K562 (cell line): ENCODE results near the gene CISD3. TPM values are rescaled to one million over a fixed set of nuclear protein-coding genes. Genes with fewer than 3 reads are reported as not detected.

ENCODE experiments used
- CC2D1A ChIP-seq: fragments of 450-650 bp; IDR thresholded peaks from 2 replicates; pipeline ENCODE4 v1.6.1; 2017; ENCODE audit warnings: mild to moderate bottlenecking
- HCFC1 ChIP-seq: IDR thresholded peaks from 2 replicates; pipeline ENCODE4 v1.6.1; 2012; ENCODE audit warnings: low read depth, low read length, improper control_type of control experiment
- HOXB6 ChIP-seq: fragments of 250-450 bp; sonication (Bioruptor Pico); IDR thresholded peaks from 2 replicates; pipeline ENCODE4 v1.5.1; 2022; ENCODE audit warnings: mild to moderate bottlenecking, borderline replicate concordance
- MAFK ChIP-seq: IDR thresholded peaks from 2 replicates; pipeline ENCODE4 v1.6.1; 2011; ENCODE audit warnings: low read length, improper control_type of control experiment
- POLR2H ChIP-seq: IDR thresholded peaks from 2 replicates; pipeline ENCODE4 v1.6.1; 2016; ENCODE audit warnings: missing genetic modification characterization, low read depth, mild to moderate bottlenecking, control low read depth, missing compliant biosample characterization, moderate library complexity
- POLR3G ChIP-seq: IDR thresholded peaks from 2 replicates; pipeline ENCODE4 v1.6.1; 2011; ENCODE audit not compliant: insufficient read length, insufficient replicate concordance; ENCODE audit errors: extremely low read depth
- RFX5 ChIP-seq: IDR thresholded peaks from 2 replicates; pipeline ENCODE4 v1.6.1; 2011; ENCODE audit warnings: low read depth, mild to moderate bottlenecking, improper control_type of control experiment, low read length
- RUNX1 ChIP-seq: sonication (generic); IDR thresholded peaks from 2 replicates; pipeline ENCODE4 v1.6.1; 2016; ENCODE audit warnings: antibody characterized with exemption, low read depth
- SMAD3 ChIP-seq: fragments of 450-650 bp; formaldehyde crosslinking; conservative IDR thresholded peaks from 2 replicates; pipeline ENCODE4 v1.4.0; 2020; ENCODE audit warnings: mild to moderate bottlenecking
- SMAD4 ChIP-seq: fragments of 250-450 bp; sonication (Bioruptor Pico); conservative IDR thresholded peaks from 2 replicates; pipeline ENCODE4 v1.8.0; 2021; ENCODE audit warnings: inconsistent platforms, mild to moderate bottlenecking, moderate library complexity
- XRCC3 ChIP-seq: fragments of 450-650 bp; IDR thresholded peaks from 2 replicates; pipeline ENCODE4 v1.6.1; 2017; ENCODE audit warnings: mild to moderate bottlenecking, moderate library complexity
- ZBTB7A ChIP-seq: IDR thresholded peaks from 2 replicates; pipeline ENCODE4 v1.6.1; 2011; ENCODE audit warnings: low read depth, mild to moderate bottlenecking, low read length, moderate library complexity, borderline replicate concordance; ENCODE audit not compliant: control insufficient read depth
- ZNF174 ChIP-seq: fragments of 250-450 bp; sonication (Bioruptor Pico); IDR thresholded peaks from 2 replicates; pipeline ENCODE4 v1.4.0; 2020; ENCODE audit warnings: mild to moderate bottlenecking
- ZNF444 ChIP-seq: fragments of 250-450 bp; sonication (Bioruptor Pico); IDR thresholded peaks from 2 replicates; pipeline ENCODE4 v1.4.0; 2020; ENCODE audit warnings: mild to moderate bottlenecking, moderate library complexity
- polyA plus RNA-seq, 8 experiments: library from polyadenylated mRNA; depleted of rRNA in 4 of 8; stranded (reverse) in 5 of 8; unstranded in 3 of 8; fragments of >200 nt; fragmentation: Nextera tagmentation in 2 of 8; fragmentation: Illumina TruSeq in 1 of 8; extraction: Ambion mirVana in 2 of 8; extraction: Trizol in 1 of 8; gene quantifications; 2 replicates each; pipeline versions ENCODE4 v1.2.1 to v1.2.3, GENCODE V29; 2011 to 2014; ENCODE audit warnings: inconsistent platforms in 1 of 8, missing spikeins in 1 of 8
- total RNA-seq, 7 experiments: library from RNA; depleted of rRNA in 6 of 7; stranded (reverse); fragments of >200 nt in 6 of 7; fragmentation: Illumina TruSeq in 2 of 7; extraction: Trizol in 2 of 7; gene quantifications; 2 replicates each; pipeline versions ENCODE4 v1.2.1 to v1.2.3, GENCODE V29; 2011 to 2021; ENCODE audit warnings: low replicate concordance in 1 of 7
- TF ChIP-seq, protein P1 (sequence below): sonication (generic); formaldehyde crosslinking; IDR thresholded peaks from 2 replicates; pipeline ENCODE4 v1.8.1; 2022; ENCODE audit warnings: missing genetic modification reagents
- TF ChIP-seq, protein P2 (sequence below): sonication (generic); formaldehyde crosslinking; IDR thresholded peaks from 2 replicates; pipeline ENCODE4 v1.8.0; 2022; ENCODE audit warnings: mild to moderate bottlenecking, missing genetic modification reagents
- TF ChIP-seq, protein P3 (sequence below), 2 experiments: IDR thresholded peaks; 2 replicates each; pipeline ENCODE4 v1.6.1; 2011; ENCODE audit warnings: borderline replicate concordance in 1 of 2, control low read depth in 1 of 2, low read depth in 1 of 2, low read length in 1 of 2, mild to moderate bottlenecking in 1 of 2, mixed read lengths in 1 of 2, moderate library complexity in 1 of 2; ENCODE audit not compliant: insufficient read depth in 1 of 2, insufficient read length in 1 of 2, poor library complexity in 1 of 2, severe bottlenecking in 1 of 2; ENCODE audit errors: extremely low read depth in 1 of 2
- TF ChIP-seq, protein P4 (sequence below): fragments of 150-350 bp; conservative IDR thresholded peaks from 2 replicates; pipeline ENCODE4 v1.6.1; 2014; ENCODE audit warnings: low read length
- TF ChIP-seq, protein P5 (sequence below): fragments of 450-650 bp; IDR thresholded peaks from 2 replicates; pipeline ENCODE4 v1.7.0; 2016; ENCODE audit warnings: borderline replicate concordance

CISD3 gene
- total and polyA plus RNA-seq, 9 of the 15 experiments (the other 6 are each of a cell fraction or from before 2014, with no cell fraction given): 5.0 to 60.7 (median 15.7) TPM

DNA sequence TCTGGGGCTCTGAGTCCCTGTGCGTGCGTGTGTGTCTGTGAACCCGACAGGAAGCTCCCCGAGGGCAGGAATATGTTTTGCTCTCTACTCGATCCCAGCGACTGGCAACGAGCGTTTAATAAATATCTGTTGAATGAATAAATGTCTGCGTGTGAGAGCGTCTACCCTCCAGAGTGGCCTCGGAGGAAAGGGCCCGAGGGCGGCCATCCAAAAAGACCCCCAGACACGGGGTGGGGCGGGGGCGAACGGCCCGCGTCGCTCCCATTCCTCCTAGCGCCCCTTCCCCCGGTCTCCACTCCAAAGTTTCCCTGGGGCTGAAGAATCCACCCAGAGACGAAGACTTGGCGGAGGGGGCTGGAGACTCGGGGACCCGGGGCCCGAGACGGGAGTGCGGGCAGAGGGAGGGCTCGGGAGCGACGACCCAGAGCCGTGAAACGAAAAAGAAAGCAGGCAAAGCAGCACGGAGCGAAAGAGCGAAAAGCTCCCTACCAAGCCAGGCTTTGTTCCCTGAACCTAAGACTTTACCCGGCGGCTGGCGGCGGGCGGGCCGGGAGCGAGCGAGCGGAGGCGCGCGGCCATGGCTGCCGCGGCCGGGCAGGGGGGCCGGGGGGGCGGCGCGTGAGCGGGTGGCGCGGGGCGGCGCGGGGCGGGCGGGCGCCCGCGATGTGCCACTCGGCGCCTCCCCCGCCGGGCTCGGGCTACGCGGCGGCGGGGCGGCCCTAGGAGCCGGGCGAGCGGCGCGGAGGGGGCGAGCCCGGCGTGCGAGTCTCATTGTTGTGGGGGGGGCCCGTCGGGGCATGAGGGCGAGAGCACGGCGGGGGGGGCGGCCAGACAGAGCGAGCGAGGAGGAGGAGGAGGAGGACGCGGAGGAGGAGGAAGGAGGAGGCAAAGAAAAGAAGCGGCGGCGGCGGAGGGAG, 25.3 kb upstream of the CISD3 start, which contains the start of gene MLLT6 (continued):
- TF ChIP-seq POLR2H (tag) (peak; percentile 35; the same call in 1 of the 2 replicates), POLR3G (no peak), RFX5 (no peak), HOXB6 (no peak), ZNF174 (no peak), RUNX1 (no peak), SMAD4 (CRISPR knock-in tag) (peak; percentile 58; the same call in 1 of the 2 replicates), SMAD3 (CRISPR knock-in tag) (no peak), XRCC3 (no peak), ZBTB7A (0 out of 2 replicates have a peak, but pooled peaks have one; percentile 23), HCFC1 (peak; percentile 25; the same call in 1 of the 2 replicates), ZNF444 (CRISPR knock-in tag) (no peak), CC2D1A (no peak), MAFK (no peak)
- TF ChIP-seq, protein P1, sequence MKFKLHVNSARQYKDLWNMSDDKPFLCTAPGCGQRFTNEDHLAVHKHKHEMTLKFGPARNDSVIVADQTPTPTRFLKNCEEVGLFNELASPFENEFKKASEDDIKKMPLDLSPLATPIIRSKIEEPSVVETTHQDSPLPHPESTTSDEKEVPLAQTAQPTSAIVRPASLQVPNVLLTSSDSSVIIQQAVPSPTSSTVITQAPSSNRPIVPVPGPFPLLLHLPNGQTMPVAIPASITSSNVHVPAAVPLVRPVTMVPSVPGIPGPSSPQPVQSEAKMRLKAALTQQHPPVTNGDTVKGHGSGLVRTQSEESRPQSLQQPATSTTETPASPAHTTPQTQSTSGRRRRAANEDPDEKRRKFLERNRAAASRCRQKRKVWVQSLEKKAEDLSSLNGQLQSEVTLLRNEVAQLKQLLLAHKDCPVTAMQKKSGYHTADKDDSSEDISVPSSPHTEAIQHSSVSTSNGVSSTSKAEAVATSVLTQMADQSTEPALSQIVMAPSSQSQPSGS (CRISPR knock-in tag): no peak
- TF ChIP-seq, protein P2, sequence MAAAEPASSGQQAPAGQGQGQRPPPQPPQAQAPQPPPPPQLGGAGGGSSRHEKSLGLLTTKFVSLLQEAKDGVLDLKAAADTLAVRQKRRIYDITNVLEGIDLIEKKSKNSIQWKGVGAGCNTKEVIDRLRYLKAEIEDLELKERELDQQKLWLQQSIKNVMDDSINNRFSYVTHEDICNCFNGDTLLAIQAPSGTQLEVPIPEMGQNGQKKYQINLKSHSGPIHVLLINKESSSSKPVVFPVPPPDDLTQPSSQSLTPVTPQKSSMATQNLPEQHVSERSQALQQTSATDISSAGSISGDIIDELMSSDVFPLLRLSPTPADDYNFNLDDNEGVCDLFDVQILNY (CRISPR knock-in tag): no peak
- TF ChIP-seq, protein P3, sequence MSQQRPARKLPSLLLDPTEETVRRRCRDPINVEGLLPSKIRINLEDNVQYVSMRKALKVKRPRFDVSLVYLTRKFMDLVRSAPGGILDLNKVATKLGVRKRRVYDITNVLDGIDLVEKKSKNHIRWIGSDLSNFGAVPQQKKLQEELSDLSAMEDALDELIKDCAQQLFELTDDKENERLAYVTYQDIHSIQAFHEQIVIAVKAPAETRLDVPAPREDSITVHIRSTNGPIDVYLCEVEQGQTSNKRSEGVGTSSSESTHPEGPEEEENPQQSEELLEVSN (IDR thresholded peaks at IDR 0.05; ENCODE audit: borderline replicate concordance in 1 of 2, extremely low read depth in 1 of 2, insufficient read depth in 1 of 2, insufficient read length in 1 of 2, low read depth in 1 of 2, low read length in 1 of 2, poor library complexity in 1 of 2, severe bottlenecking in 1 of 2): peak in 1 of 2 experiments; percentile 8
- TF ChIP-seq, protein P4, sequence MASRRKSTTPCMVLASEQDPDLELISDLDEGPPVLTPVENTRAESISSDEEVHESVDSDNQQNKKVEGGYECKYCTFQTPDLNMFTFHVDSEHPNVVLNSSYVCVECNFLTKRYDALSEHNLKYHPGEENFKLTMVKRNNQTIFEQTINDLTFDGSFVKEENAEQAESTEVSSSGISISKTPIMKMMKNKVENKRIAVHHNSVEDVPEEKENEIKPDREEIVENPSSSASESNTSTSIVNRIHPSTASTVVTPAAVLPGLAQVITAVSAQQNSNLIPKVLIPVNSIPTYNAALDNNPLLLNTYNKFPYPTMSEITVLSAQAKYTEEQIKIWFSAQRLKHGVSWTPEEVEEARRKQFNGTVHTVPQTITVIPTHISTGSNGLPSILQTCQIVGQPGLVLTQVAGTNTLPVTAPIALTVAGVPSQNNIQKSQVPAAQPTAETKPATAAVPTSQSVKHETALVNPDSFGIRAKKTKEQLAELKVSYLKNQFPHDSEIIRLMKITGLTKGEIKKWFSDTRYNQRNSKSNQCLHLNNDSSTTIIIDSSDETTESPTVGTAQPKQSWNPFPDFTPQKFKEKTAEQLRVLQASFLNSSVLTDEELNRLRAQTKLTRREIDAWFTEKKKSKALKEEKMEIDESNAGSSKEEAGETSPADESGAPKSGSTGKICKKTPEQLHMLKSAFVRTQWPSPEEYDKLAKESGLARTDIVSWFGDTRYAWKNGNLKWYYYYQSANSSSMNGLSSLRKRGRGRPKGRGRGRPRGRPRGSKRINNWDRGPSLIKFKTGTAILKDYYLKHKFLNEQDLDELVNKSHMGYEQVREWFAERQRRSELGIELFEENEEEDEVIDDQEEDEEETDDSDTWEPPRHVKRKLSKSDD: no peak
- TF ChIP-seq, protein P5, sequence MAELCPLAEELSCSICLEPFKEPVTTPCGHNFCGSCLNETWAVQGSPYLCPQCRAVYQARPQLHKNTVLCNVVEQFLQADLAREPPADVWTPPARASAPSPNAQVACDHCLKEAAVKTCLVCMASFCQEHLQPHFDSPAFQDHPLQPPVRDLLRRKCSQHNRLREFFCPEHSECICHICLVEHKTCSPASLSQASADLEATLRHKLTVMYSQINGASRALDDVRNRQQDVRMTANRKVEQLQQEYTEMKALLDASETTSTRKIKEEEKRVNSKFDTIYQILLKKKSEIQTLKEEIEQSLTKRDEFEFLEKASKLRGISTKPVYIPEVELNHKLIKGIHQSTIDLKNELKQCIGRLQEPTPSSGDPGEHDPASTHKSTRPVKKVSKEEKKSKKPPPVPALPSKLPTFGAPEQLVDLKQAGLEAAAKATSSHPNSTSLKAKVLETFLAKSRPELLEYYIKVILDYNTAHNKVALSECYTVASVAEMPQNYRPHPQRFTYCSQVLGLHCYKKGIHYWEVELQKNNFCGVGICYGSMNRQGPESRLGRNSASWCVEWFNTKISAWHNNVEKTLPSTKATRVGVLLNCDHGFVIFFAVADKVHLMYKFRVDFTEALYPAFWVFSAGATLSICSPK: no peak
